ENCODE measurements around the gene EGR4. TPM values are rescaled to one million over a fixed set of nuclear protein-coding genes. Genes with fewer than 3 reads are reported as not detected.

Gene EGR4
- total and polyA plus RNA-seq, 2 of the 4 experiments (the other 2 are of a cell fraction), result not detected

GRCh38 chr2:73255907-73256617 is 37.3 kb downstream of the EGR4 start:
- Histone ChIP-seq H3K27me3 (ENCODE audit: control insufficient read depth, insufficient read depth, low read length) (no peaks in the 10 kb centered on the region), H3K4me3 (ENCODE audit: insufficient read depth, low read depth, low read length) (no peak overlapping the region), H2BK15ac (ENCODE audit: low read depth, low read length) (no peak overlapping the region), H3K9me3 (ENCODE audit: control insufficient read depth, insufficient read depth, low read length) (no peaks in the 10 kb centered on the region), H3K36me3 (ENCODE audit: control insufficient read depth, insufficient read depth, low read length) (peaks cover 38% of the 10 kb centered on the region), H4K8ac (ENCODE audit: low read depth in 2 of 2, low read length in 2 of 2) (no peak overlapping the region), H2BK20ac (ENCODE audit: low read depth, low read length) (no peak overlapping the region), H3K9me1 (ENCODE audit: insufficient read depth, low read length) (peaks cover 7% of the 10 kb centered on the region; the same call in 1 of the 2 replicates), H2AK9ac (replicated peaks; ENCODE audit: low read depth, low read length, poor library complexity) (no peak overlapping the region), H3K79me1 (ENCODE audit: low read depth in 1 of 2, low read length in 2 of 2) (no peaks in the 10 kb centered on the region; a peak in 1 of 4 replicates), H3K4ac (ENCODE audit: low read depth, low read length) (no peak overlapping the region), H3K14ac (replicated peaks; ENCODE audit: low read depth, low read length) (no peak overlapping the region), H3K27ac (ENCODE audit: insufficient read depth, low read length) (no peak overlapping the region), H2AFZ (replicated peaks; ENCODE audit: low read length, poor library complexity) (no peak overlapping the region), H2AK5ac (ENCODE audit: low read depth, low read length) (no peak overlapping the region), H3K4me2 (ENCODE audit: low read depth, low read length) (no peak overlapping the region), H4K5ac (ENCODE audit: low read depth, low read length) (no peak overlapping the region), H2BK120ac (ENCODE audit: low read depth, low read length) (no peak overlapping the region), H3K56ac (ENCODE audit: extremely low read depth, insufficient read depth, low read length) (no peak overlapping the region), H4K91ac (ENCODE audit: insufficient read depth, low read depth, low read length) (no peak overlapping the region), H3K18ac (ENCODE audit: low read depth, low read length) (no peak overlapping the region), H4K20me1 (ENCODE audit: insufficient read depth, low read length) (peaks cover 8% of the 10 kb centered on the region), H3K9ac (ENCODE audit: low read depth, low read length) (no peak overlapping the region), H2BK5ac (ENCODE audit: low read depth, low read length, poor library complexity, severe bottlenecking) (no peak overlapping the region), H3K4me1 (ENCODE audit: control insufficient read depth, insufficient read depth, low read length) (no peaks in the 10 kb centered on the region), H3K23ac (ENCODE audit: low read depth, low read length) (no peak overlapping the region)
- in situ Hi-C loops (cut with MboI; ENCODE audit: low sequenced_read_pairs), result no loop called here
- no peak for DNase-seq
- CTCF ChIA-PET, result no interaction called here
- dilution Hi-C loops (cut with HindIII; ENCODE audit: low sequenced_read_pairs, unreplicated experiment), result no loop called here
- no TSS peak for BruUV-seq (replicated peaks)
- intact Hi-C loops (cut with micrococcal nuclease), result no loop called here
- WGBS, 2 experiments (ENCODE audit: extremely low coverage in 2 of 2, insufficient read length in 1 of 2), result 83% methylated on average over 1 of the region's 5 CpGs; no CpG with 5 or more reads in 1 of the 2 experiments
- TF ChIP-seq FOS (IDR thresholded peaks at IDR 0.05; ENCODE audit: low read depth, low read length) (no peak), POLR2A (IDR thresholded peaks at IDR 0.05; ENCODE audit: low read depth, low read length) (no peak), USF2 (IDR thresholded peaks at IDR 0.05; ENCODE audit: low read depth, low read length) (no peak), CEBPB (IDR thresholded peaks at IDR 0.05; ENCODE audit: low read depth, low read length) (no peak), MXI1 (IDR thresholded peaks at IDR 0.05; ENCODE audit: borderline replicate concordance, low read depth, low read length) (no peak), RCOR1 (IDR thresholded peaks at IDR 0.05; ENCODE audit: insufficient replicate concordance, low read length) (no peak), MAZ (IDR thresholded peaks at IDR 0.05; ENCODE audit: borderline replicate concordance, low read depth, low read length) (no peak), RFX5 (IDR thresholded peaks at IDR 0.05; ENCODE audit: low read depth, low read length) (no peak), ELK1 (IDR thresholded peaks at IDR 0.05; ENCODE audit: borderline replicate concordance, low read depth, low read length) (no peak), NFE2L2 (IDR thresholded peaks at IDR 0.05; ENCODE audit: low read depth, low read length) (no peak), CTCF (conservative IDR thresholded peaks at IDR 0.05; ENCODE audit: low read depth, low read length) (no peak), SMC3 (IDR thresholded peaks at IDR 0.05; ENCODE audit: low read depth, low read length) (no peak), BHLHE40 (IDR thresholded peaks at IDR 0.05; ENCODE audit: low read depth, low read length) (no peak)
- POLR2A ChIA-PET (ENCODE audit: unreplicated experiment), result no interaction called here
- ATAC-seq (ENCODE audit: low read depth), result no peak

Data from IMR-90 (cell line).